Measurements from ENCODE around the gene GAB2.
"Not testable (repeated sequence)": the region's sequence is repeated elsewhere in the genome, so short reads cannot be mapped to it uniquely, and the experiment has no call there.

GAB2 gene

GRCh38 chr11:78357924-78358323, 59.7 kb downstream of the GAB2 start:
- H3K9ac ChIP-seq (ENCODE audit: low read depth, low read length); H3K4me3 ChIP-seq (ENCODE audit: low read length); H3K27me3 ChIP-seq (ENCODE audit: insufficient read depth, low read length); H3K36me3 ChIP-seq (ENCODE audit: insufficient read depth, low read depth, low read length); H3K27ac ChIP-seq (ENCODE audit: low read length); H3K9me3 ChIP-seq (ENCODE audit: insufficient read depth, low read depth, low read length); H3K4me1 ChIP-seq (ENCODE audit: insufficient read depth, low read length): not testable (repeated sequence)

DNA sequence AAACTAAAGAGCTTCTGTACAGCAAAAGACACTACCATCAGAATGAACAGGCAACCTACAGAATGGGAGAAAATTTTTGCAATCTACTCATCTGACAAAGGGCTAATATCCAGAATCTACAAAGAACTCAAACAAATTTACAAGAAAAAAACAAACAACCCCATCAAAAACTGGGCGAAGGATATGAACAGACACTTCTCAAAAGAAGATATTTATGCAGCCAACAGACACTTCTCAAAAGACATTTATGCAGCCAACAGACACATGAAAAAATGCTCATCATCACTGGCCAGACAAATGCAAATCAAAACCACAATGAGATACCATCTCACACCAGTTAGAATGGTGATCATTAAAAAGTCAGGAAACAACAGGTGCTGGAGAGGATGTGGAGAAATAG, 60.2 kb downstream of the GAB2 start:
- not testable (repeated sequence) for H3K4me3 ChIP-seq (ENCODE audit: low read length); H3K27ac ChIP-seq (ENCODE audit: low read length); H3K9me3 ChIP-seq (ENCODE audit: insufficient read depth, low read depth, low read length); H3K9ac ChIP-seq (ENCODE audit: low read depth, low read length); H3K36me3 ChIP-seq (ENCODE audit: insufficient read depth, low read depth, low read length); H3K27me3 ChIP-seq (ENCODE audit: insufficient read depth, low read length); H3K4me1 ChIP-seq (ENCODE audit: insufficient read depth, low read length)

DNA sequence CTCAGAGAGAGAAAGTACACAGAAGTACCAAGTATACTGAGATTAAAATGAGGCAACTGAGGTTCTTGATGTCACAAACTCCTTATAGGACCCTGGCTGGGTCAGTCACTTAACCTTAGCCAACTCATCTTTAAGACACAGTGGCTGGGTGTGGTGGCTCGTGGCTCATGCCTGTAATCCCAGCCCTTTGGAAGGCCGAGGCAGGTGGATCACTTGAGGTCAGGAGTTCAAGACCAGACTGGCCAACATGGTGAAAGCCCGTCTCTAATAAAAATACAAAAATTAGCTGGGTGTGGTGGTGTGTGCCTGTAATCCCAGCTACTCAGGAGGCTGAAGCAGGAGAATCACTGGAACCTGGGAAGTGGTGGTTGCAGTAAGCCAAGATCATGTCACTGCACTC, 61.9 kb downstream of the GAB2 start:
- not testable (repeated sequence) for H3K27me3 ChIP-seq (ENCODE audit: insufficient read depth, low read length); H3K4me3 ChIP-seq (ENCODE audit: low read length); H3K9me3 ChIP-seq (ENCODE audit: insufficient read depth, low read depth, low read length); H3K9ac ChIP-seq (ENCODE audit: low read depth, low read length); H3K27ac ChIP-seq (ENCODE audit: low read length); H3K4me1 ChIP-seq (ENCODE audit: insufficient read depth, low read length); H3K36me3 ChIP-seq (ENCODE audit: insufficient read depth, low read depth, low read length)

- no peaks in the 10 kb centered on the region for H3K9me3 ChIP-seq (ENCODE audit: insufficient read depth, low read depth, low read length)
- no peak overlapping the region for H3K4me3 ChIP-seq (ENCODE audit: low read length)
- no peaks in the 10 kb centered on the region for H3K36me3 ChIP-seq (ENCODE audit: insufficient read depth, low read depth, low read length)
- no peak overlapping the region for H3K27ac ChIP-seq (ENCODE audit: low read length)
- H3K9ac ChIP-seq (ENCODE audit: low read depth, low read length): no peak overlapping the region
- no peaks in the 10 kb centered on the region for H3K27me3 ChIP-seq (ENCODE audit: insufficient read depth, low read length)
- peaks cover 10% of the 10 kb centered on the region for H3K4me1 ChIP-seq (ENCODE audit: insufficient read depth, low read length)
Measured at GRCh38 chr11:78355309-78355705, 62.3 kb downstream of the GAB2 start.

DNA sequence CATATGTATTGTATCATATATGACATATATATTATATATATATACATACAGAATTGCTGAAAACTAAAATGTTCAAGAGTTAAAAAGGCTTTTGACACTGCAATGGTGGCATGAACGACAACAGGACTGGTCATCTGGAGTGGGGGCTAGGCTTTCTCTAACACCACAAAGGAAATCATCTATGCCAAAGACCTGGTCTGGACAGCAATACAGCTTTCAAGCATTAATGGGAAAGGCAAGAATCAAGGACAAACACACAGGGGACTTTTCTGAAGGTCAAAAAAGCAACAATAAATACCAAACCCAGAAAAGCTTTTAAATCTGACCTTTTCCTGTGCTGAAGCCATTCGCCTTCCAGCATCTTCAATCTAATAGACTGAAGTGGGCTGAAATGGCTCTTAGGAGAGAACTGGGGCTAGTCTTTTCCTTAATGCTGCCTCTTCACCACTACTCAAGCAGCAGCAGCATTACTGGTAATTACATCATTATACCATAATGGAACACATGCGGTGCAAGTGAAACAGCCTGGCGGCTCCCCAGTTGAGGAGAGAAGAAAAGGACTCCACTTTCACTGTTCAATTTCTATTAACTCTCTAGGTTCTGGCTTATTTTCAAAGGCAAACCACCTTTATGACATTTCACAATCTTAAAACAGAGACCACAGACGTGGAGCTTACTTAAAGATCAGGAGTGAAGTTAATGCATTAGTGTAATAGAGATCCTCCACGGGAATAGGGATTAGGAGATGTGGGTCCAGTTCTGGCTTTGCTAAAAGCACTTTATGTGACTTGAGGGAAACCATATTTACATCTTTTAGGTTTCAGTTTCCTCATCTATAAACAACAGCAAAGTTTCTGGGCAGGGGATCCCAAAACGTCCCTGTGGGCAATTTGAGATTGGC, 63.0 kb downstream of the GAB2 start:
- Histone ChIP-seq H3K9me3 (ENCODE audit: insufficient read depth, low read depth, low read length) (no peaks in the 10 kb centered on the region), H3K9ac (ENCODE audit: low read depth, low read length) (no peak overlapping the region)

GRCh38 chr11:78351979-78352841, 65.4 kb downstream of the GAB2 start:
- H3K4me3 ChIP-seq (ENCODE audit: low read length): no peak overlapping the region
- peaks cover 15% of the 10 kb centered on the region for H3K4me1 ChIP-seq (ENCODE audit: insufficient read depth, low read length)
- no peaks in the 10 kb centered on the region for H3K36me3 ChIP-seq (ENCODE audit: insufficient read depth, low read depth, low read length)
- no peak overlapping the region for H3K9ac ChIP-seq (ENCODE audit: low read depth, low read length)
- no peaks in the 10 kb centered on the region for H3K27me3 ChIP-seq (ENCODE audit: insufficient read depth, low read length)
- no peak overlapping the region for H3K27ac ChIP-seq (ENCODE audit: low read length)
- no peaks in the 10 kb centered on the region for H3K9me3 ChIP-seq (ENCODE audit: insufficient read depth, low read depth, low read length)

More for the DNA sequence above, 63.0 kb downstream of the GAB2 start:
- peaks cover 13% of the 10 kb centered on the region for H3K4me1 ChIP-seq (ENCODE audit: insufficient read depth, low read length)
- H3K27me3 ChIP-seq (ENCODE audit: insufficient read depth, low read length): no peaks in the 10 kb centered on the region
- H3K36me3 ChIP-seq (ENCODE audit: insufficient read depth, low read depth, low read length): no peaks in the 10 kb centered on the region
- H3K27ac ChIP-seq (ENCODE audit: low read length): no peak overlapping the region
- no peak overlapping the region for H3K4me3 ChIP-seq (ENCODE audit: low read length)

- H3K27me3 ChIP-seq (ENCODE audit: insufficient read depth, low read length): no peaks in the 10 kb centered on the region
- no peak overlapping the region for H3K4me3 ChIP-seq (ENCODE audit: low read length)
- no peak overlapping the region for H3K27ac ChIP-seq (ENCODE audit: low read length)
- no peaks in the 10 kb centered on the region for H3K9me3 ChIP-seq (ENCODE audit: insufficient read depth, low read depth, low read length)
- H3K9ac ChIP-seq (ENCODE audit: low read depth, low read length): no peak overlapping the region
- H3K4me1 ChIP-seq (ENCODE audit: insufficient read depth, low read length): peaks cover 15% of the 10 kb centered on the region
- H3K36me3 ChIP-seq (ENCODE audit: insufficient read depth, low read depth, low read length): no peaks in the 10 kb centered on the region
Measured at GRCh38 chr11:78351193-78351592, 66.4 kb downstream of the GAB2 start.

GRCh38 chr11:78350646-78351165, 66.9 kb downstream of the GAB2 start:
- no peak overlapping the region for H3K4me3 ChIP-seq (ENCODE audit: low read length)
- H3K36me3 ChIP-seq (ENCODE audit: insufficient read depth, low read depth, low read length): no peaks in the 10 kb centered on the region
- no peak overlapping the region; the same call in 1 of the 2 replicates for H3K9ac ChIP-seq (ENCODE audit: low read depth, low read length)
- no peak overlapping the region for H3K27ac ChIP-seq (ENCODE audit: low read length)
- H3K9me3 ChIP-seq (ENCODE audit: insufficient read depth, low read depth, low read length): no peaks in the 10 kb centered on the region
- H3K4me1 ChIP-seq (ENCODE audit: insufficient read depth, low read length): peaks cover 15% of the 10 kb centered on the region
- H3K27me3 ChIP-seq (ENCODE audit: insufficient read depth, low read length): no peaks in the 10 kb centered on the region

DNA sequence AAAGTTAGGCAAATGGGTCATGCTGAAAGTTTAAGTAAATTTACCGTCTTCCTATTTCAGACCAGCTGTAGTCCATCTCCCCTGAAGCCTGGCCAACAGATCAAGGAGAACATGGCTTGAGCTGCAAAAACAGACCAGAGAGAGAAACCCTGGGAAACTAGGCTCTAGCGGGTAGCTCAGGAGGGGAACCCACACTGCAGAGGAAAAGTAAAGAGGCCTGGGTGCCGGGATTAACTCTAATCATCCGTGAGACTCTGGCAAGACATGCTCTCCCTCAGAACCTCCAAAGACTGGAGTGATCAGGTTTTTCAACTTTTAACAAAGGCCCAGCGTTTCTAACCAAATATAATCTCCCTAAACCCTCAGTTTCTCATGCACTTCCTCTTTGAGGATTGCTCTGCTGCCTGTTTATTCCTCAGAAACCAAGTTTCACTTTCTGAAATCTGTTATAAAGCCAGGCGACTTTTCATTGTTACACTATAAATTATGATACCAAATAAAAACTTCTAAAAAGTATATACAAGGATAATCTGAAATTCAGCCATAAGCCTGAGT, 67.5 kb downstream of the GAB2 start:
- no peaks in the 10 kb centered on the region for H3K9me3 ChIP-seq (ENCODE audit: insufficient read depth, low read depth, low read length)
- no peaks in the 10 kb centered on the region for H3K27me3 ChIP-seq (ENCODE audit: insufficient read depth, low read length)
- no peak overlapping the region for H3K4me3 ChIP-seq (ENCODE audit: low read length)
- peaks cover 15% of the 10 kb centered on the region for H3K4me1 ChIP-seq (ENCODE audit: insufficient read depth, low read length)
- H3K9ac ChIP-seq (ENCODE audit: low read depth, low read length): no peak overlapping the region
- H3K27ac ChIP-seq (ENCODE audit: low read length): no peak overlapping the region
- H3K36me3 ChIP-seq (ENCODE audit: insufficient read depth, low read depth, low read length): no peaks in the 10 kb centered on the region

GRCh38 chr11:78349624-78350023, 68.0 kb downstream of the GAB2 start:
- no peaks in the 10 kb centered on the region for H3K36me3 ChIP-seq (ENCODE audit: insufficient read depth, low read depth, low read length)
- peaks cover 15% of the 10 kb centered on the region for H3K4me1 ChIP-seq (ENCODE audit: insufficient read depth, low read length)
- H3K27ac ChIP-seq (ENCODE audit: low read length): no peak overlapping the region
- no peaks in the 10 kb centered on the region for H3K9me3 ChIP-seq (ENCODE audit: insufficient read depth, low read depth, low read length)
- no peaks in the 10 kb centered on the region for H3K27me3 ChIP-seq (ENCODE audit: insufficient read depth, low read length)
- H3K4me3 ChIP-seq (ENCODE audit: low read length): no peak overlapping the region
- no peak overlapping the region for H3K9ac ChIP-seq (ENCODE audit: low read depth, low read length)

GRCh38 chr11:78349114-78349513, 68.5 kb downstream of the GAB2 start:
- Histone ChIP-seq H3K27ac (ENCODE audit: low read length) (no peak overlapping the region), H3K36me3 (ENCODE audit: insufficient read depth, low read depth, low read length) (no peaks in the 10 kb centered on the region), H3K9ac (ENCODE audit: low read depth, low read length) (no peak overlapping the region), H3K27me3 (ENCODE audit: insufficient read depth, low read length) (no peaks in the 10 kb centered on the region), H3K4me3 (ENCODE audit: low read length) (no peak overlapping the region), H3K9me3 (ENCODE audit: insufficient read depth, low read depth, low read length) (no peaks in the 10 kb centered on the region), H3K4me1 (ENCODE audit: insufficient read depth, low read length) (peaks cover 15% of the 10 kb centered on the region)

All from iPS-20b (cell line).